ENCODE measurements around the gene CACNG7.

The CACNG7 gene

GRCh38 chr19:53927739-53928138 lies 18.7 kb downstream of the CACNG7 start:
- TF ChIP-seq, protein P1, sequence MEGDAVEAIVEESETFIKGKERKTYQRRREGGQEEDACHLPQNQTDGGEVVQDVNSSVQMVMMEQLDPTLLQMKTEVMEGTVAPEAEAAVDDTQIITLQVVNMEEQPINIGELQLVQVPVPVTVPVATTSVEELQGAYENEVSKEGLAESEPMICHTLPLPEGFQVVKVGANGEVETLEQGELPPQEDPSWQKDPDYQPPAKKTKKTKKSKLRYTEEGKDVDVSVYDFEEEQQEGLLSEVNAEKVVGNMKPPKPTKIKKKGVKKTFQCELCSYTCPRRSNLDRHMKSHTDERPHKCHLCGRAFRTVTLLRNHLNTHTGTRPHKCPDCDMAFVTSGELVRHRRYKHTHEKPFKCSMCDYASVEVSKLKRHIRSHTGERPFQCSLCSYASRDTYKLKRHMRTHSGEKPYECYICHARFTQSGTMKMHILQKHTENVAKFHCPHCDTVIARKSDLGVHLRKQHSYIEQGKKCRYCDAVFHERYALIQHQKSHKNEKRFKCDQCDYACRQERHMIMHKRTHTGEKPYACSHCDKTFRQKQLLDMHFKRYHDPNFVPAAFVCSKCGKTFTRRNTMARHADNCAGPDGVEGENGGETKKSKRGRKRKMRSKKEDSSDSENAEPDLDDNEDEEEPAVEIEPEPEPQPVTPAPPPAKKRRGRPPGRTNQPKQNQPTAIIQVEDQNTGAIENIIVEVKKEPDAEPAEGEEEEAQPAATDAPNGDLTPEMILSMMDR (IDR thresholded peaks at IDR 0.05; ENCODE audit: borderline replicate concordance, control extremely low read depth, extremely low read depth, insufficient read depth, missing control alignments) = no peak
- DNase-seq (ENCODE audit: low spot score) = no peak
- in situ Hi-C loops (cut with MboI; ENCODE audit: low sequenced_read_pairs, unreplicated experiment) = no loop called here

- DNase-seq (ENCODE audit: low spot score) = no peak
- in situ Hi-C loops (cut with MboI; ENCODE audit: low sequenced_read_pairs, unreplicated experiment) = no loop called here
- TF ChIP-seq, protein P1 (IDR thresholded peaks at IDR 0.05; ENCODE audit: borderline replicate concordance, control extremely low read depth, extremely low read depth, insufficient read depth, missing control alignments) = no peak
Observed at GRCh38 chr19:53936029-53936428, 27.0 kb downstream of the CACNG7 start.

DNA sequence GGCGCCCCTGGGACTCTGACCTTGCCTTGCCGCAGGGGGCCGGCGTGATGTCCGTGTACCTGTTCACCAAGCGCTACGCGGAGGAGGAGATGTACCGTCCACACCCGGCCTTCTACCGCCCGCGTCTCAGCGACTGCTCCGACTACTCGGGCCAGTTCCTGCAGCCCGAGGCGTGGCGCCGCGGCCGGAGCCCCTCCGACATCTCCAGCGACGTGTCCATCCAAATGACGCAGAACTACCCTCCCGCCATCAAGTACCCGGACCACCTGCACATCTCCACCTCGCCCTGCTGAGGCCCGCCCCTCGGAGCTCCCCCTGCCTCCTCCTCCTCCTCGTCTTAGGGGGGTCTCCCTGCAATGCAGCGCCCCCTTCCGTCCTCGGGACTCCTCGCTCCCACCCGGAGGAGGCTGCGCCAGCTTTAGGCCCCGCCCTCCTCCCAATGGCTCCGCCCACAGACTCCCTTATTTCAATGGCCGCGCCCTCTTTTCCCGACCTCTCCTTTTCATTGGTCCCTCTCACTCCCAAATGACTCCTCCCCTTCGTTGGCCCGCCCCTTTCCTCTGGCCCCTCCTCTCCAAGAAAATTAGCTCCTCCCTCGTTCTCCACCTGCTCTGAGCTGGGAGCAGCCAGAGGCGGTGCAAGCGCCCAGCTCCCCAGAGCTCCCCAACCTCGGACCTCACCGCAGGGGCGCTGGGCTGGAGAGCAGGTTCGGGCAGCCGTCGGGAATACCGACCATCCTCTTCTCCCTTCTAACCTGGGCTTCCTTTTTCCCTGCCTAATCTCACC lies 33.1 kb downstream of the CACNG7 start:
- no peak for DNase-seq (ENCODE audit: low spot score)

GRCh38 chr19:53944416-53944815 lies 35.3 kb downstream of the CACNG7 start:
- no peak for DNase-seq (ENCODE audit: low spot score)
- in situ Hi-C loops (cut with MboI; ENCODE audit: low sequenced_read_pairs, unreplicated experiment) = no loop called here
- TF ChIP-seq, protein P1 (IDR thresholded peaks at IDR 0.05; ENCODE audit: borderline replicate concordance, control extremely low read depth, extremely low read depth, insufficient read depth, missing control alignments) = no peak

More for the DNA sequence above, 33.1 kb downstream of the CACNG7 start:
- in situ Hi-C loops (cut with MboI; ENCODE audit: low sequenced_read_pairs, unreplicated experiment) = no loop called here
- TF ChIP-seq, protein P1 (IDR thresholded peaks at IDR 0.05; ENCODE audit: borderline replicate concordance, control extremely low read depth, extremely low read depth, insufficient read depth, missing control alignments) = no peak

DNA sequence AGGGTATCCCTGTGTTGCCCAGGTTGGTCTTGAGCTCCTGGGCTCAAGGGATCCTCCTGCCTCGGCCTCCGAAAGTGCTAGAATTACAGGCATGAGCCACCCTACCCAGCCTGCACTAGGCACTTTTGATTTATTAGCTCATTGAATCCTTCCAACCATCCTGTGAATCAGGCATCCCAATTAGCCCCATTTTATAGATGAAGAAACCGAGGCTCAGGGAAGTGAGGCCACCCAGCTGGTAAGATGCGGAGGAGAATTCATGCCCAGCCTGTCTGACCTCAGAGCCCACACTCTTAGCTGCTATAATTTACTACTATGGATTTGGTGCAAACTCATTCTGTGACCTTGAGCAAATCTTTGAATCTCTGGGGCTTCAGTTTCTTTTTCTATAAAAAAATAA lies 35.9 kb downstream of the CACNG7 start:
- DNase-seq (ENCODE audit: low spot score) = no peak
- in situ Hi-C loops (cut with MboI; ENCODE audit: low sequenced_read_pairs, unreplicated experiment) = no loop called here
- TF ChIP-seq, protein P1 (IDR thresholded peaks at IDR 0.05; ENCODE audit: borderline replicate concordance, control extremely low read depth, extremely low read depth, insufficient read depth, missing control alignments) = no peak

GRCh38 chr19:53945441-53945840 lies 36.4 kb downstream of the CACNG7 start:
- TF ChIP-seq, protein P1 (IDR thresholded peaks at IDR 0.05; ENCODE audit: borderline replicate concordance, control extremely low read depth, extremely low read depth, insufficient read depth, missing control alignments) = no peak
- in situ Hi-C loops (cut with MboI; ENCODE audit: low sequenced_read_pairs, unreplicated experiment) = no loop called here
- no peak for DNase-seq (ENCODE audit: low spot score)
